Activated CD8-positive, alpha-beta T cell treated with anti-CD3 and anti-CD28 coated beads, Interleukin-2, amount 10 ng/mL, durations not matched to agents 7 days and 5 days (primary cell): ENCODE results near the gene TRAF2. TPM values are rescaled to one million over a fixed set of nuclear protein-coding genes. Genes with fewer than 3 reads are reported as not detected.

Experiments
- ATAC-seq: fragments of 150-1000 bp; cut with Tn5 transposase; one replicate; pipeline ENCODE4 v1.10.0; 2021; ENCODE audit warnings: moderate library complexity
- CTCF ChIA-PET: fragments of 350-600 bp; sonication (Branson Sonifier 250); formaldehyde crosslinking; loops from one replicate; lab custom pipeline; 2021; ENCODE audit warnings: antibody characterized with exemption; lab: Charles Lee
- POLR2A ChIA-PET: fragments of 350-600 bp; sonication (Branson Sonifier 250); formaldehyde crosslinking; loops from one replicate; lab custom pipeline; 2021; ENCODE audit warnings: antibody characterized with exemption; lab: Charles Lee
- DNase-seq: peaks from one replicate; pipeline ENCODE4 v3.0.0-alpha.2; 2020
- H3K27ac Mint-ChIP-seq: one replicate; pipeline ENCODE4 v1.8.0; 2021; ENCODE audit warnings: mild to moderate bottlenecking, mixed read lengths
- H3K27me3 Mint-ChIP-seq: one replicate; pipeline ENCODE4 v1.8.0; 2021; ENCODE audit warnings: low read depth, mixed read lengths
- H3K36me3 Mint-ChIP-seq: one replicate; pipeline ENCODE4 v1.8.0; 2021; ENCODE audit warnings: low read depth, mixed read lengths
- H3K4me1 Mint-ChIP-seq: one replicate; pipeline ENCODE4 v1.8.0; 2021; ENCODE audit warnings: low read depth, mixed read lengths
- H3K4me3 Mint-ChIP-seq: one replicate; pipeline ENCODE4 v1.8.0; 2021; ENCODE audit warnings: mild to moderate bottlenecking, mixed read lengths
- H3K9me3 Mint-ChIP-seq: one replicate; pipeline ENCODE4 v1.8.0; 2022; ENCODE audit warnings: mixed read lengths; ENCODE audit not compliant: insufficient read depth
- total RNA-seq, 2 experiments: library from RNA; stranded (reverse); gene quantifications; one replicate each; pipeline ENCODE4 v1.2.3, GENCODE V29; 2021

The TRAF2 gene
- total RNA-seq, 2 experiments from 2014 or later: 48.5 to 57.2 TPM

- H3K27ac Mint-ChIP-seq: no peak overlapping the region
These were observed 24.0 kb downstream of the TRAF2 start for GRCh38 chr9:136910197-136910900.

DNA sequence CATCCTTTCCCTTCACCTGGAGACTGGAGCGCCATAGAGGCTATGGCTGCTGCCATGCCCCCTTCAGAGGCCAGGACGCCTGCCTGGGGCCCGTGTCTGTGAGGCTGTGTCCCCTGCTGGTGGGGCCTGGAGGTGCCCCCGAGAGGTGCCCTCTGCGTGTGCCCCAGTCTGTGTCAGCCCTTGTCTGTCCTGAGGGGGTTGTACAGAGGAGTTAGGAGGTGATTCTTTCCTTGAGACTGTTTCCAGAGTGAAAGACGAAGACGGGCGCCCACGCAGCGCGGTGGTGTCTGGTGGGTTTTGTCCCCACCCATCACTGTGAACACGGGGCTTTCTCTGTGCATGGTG is 24.6 kb downstream of the TRAF2 start:
- Mint-ChIP-seq H3K27ac (no peak overlapping the region), H3K27me3 (no peaks in the 10 kb centered on the region), H3K36me3 (peaks cover 52% of the 10 kb centered on the region), H3K4me3 (no peak overlapping the region), H3K4me1 (no peaks in the 10 kb centered on the region), H3K9me3 (no peaks in the 10 kb centered on the region)
- POLR2A ChIA-PET: interaction anchor here (1.2 kb wide), 1 partner anchor 85 kb away, joined by 3 read pairs; the partner anchor contains the start of gene CLIC3
- ATAC-seq: peak; percentile 47
- CTCF ChIA-PET: no interaction called here
- no peak for DNase-seq

More at GRCh38 chr9:136910197-136910900, 24.0 kb downstream of the TRAF2 start:
- DNase-seq: no peak
- no peak overlapping the region for H3K4me3 Mint-ChIP-seq
- ChIA-PET POLR2A (interaction anchor here (0.6 to 1.2 kb wide), 2 partner anchors 52 to 86 kb away, joined by 3 read pairs; partner anchors contain the start of gene CLIC3), CTCF (no interaction called here)
- peaks cover 50% of the 10 kb centered on the region for H3K36me3 Mint-ChIP-seq
- no peaks in the 10 kb centered on the region for H3K27me3 Mint-ChIP-seq
- H3K4me1 Mint-ChIP-seq: no peaks in the 10 kb centered on the region
- ATAC-seq: peak; percentile 14
- H3K9me3 Mint-ChIP-seq: no peaks in the 10 kb centered on the region

- H3K27ac Mint-ChIP-seq: no peak overlapping the region
- no peaks in the 10 kb centered on the region for H3K27me3 Mint-ChIP-seq
- H3K4me1 Mint-ChIP-seq: no peaks in the 10 kb centered on the region
- no peak for DNase-seq
- POLR2A ChIA-PET: no interaction called here
- H3K4me3 Mint-ChIP-seq: no peak overlapping the region
- no peaks in the 10 kb centered on the region for H3K9me3 Mint-ChIP-seq
- no peak for ATAC-seq
- CTCF ChIA-PET: no interaction called here
- peaks cover 53% of the 10 kb centered on the region for H3K36me3 Mint-ChIP-seq
These were observed 27.6 kb downstream of the TRAF2 start for GRCh38 chr9:136913701-136914438.

DNA sequence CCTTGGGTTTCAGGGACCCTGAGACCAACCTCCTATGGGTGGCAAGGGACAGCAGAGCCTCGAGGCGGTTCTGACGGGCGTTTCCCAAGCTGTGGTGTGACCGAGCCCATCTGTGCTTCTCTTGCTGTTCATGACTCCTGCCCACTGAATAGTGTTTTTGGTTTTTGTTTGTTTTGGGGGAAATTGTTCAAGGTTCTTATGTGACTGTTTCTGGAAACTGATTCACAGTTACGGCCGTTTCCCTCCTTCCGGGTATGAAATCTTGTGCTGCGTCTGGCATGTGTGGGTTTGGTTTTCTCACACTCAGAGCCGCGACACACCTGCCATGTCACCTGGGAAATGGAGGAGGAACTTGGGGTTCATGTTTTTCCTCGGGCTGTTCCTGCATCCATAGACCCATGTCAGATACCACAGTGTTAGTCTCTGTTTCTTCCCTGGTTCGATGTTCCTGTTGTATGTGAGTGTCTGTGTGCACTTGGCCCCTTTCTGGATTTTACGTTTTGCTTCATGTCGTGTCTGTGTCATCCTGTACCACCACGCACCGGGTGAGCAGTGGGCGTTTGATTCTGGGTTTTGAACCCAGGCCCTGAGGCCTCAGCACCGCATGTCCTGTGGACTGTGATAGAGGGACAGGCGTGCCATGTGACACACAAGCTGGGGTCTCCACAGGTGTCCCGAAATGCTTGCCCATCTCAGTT is 29.5 kb downstream of the TRAF2 start:
- POLR2A ChIA-PET: no interaction called here
- Mint-ChIP-seq H3K27ac (no peak overlapping the region), H3K4me1 (no peaks in the 10 kb centered on the region), H3K36me3 (peaks cover 53% of the 10 kb centered on the region), H3K27me3 (no peaks in the 10 kb centered on the region), H3K4me3 (no peak overlapping the region), H3K9me3 (no peaks in the 10 kb centered on the region)
- DNase-seq: no peak
- CTCF ChIA-PET: no interaction called here
- ATAC-seq: no peak

DNA sequence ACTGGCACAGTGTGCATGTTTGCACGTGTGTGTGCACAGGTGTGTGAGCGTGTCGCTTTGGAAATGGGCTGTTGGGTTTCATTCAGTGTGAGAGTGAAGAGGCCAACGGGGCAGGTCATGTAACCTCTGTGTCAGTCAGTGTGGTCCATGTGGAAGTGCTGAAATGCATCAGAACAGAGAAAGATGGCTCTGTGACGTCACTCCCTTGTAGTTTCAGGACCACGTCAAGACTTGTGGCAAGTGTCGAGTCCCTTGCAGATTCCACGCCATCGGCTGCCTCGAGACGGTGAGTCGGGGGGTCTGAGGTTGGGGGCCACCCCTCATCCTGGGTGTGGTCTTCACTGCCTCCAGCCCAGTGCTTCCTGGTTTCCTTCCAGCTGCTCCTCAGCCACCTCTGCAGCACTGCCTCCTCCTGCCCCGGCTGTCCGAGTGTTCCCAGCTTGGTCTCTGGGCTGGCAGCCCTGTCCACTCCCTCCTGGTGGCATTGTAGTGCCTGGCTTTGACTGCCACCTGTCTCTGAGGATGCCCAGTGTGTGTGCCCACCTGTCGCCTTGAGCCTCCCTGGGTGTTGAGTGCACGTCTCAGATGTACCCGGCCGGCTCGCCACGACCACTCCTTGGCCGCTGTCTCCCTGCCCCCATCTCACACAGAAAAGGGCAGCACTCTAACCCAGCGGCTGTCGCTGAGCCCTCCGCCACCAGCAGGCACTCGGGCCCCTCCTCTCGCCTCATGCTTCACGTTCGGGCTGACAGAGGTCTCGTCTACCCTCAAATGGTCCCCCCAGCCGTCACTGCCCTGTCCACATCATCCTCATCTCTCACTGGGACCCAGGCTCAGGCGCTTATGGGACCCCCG is 30.2 kb downstream of the TRAF2 start:
- no peaks in the 10 kb centered on the region for H3K27me3 Mint-ChIP-seq
- H3K36me3 Mint-ChIP-seq: peaks cover 52% of the 10 kb centered on the region
- ChIA-PET CTCF (no interaction called here), POLR2A (no interaction called here)
- ATAC-seq (no peak), DNase-seq (no peak)
- H3K9me3 Mint-ChIP-seq: no peaks in the 10 kb centered on the region
- no peak overlapping the region for H3K4me3 Mint-ChIP-seq
- H3K27ac Mint-ChIP-seq: peak overlapping the region; percentile 30
- H3K4me1 Mint-ChIP-seq: no peaks in the 10 kb centered on the region

- ChIA-PET POLR2A (no interaction called here), CTCF (interaction anchor here (1.2 kb wide), 1 partner anchor 160 kb away, joined by 3 read pairs; no protein-coding TSS in a partner anchor)
- no peak overlapping the region for H3K4me3 Mint-ChIP-seq
- no peaks in the 10 kb centered on the region for H3K4me1 Mint-ChIP-seq
- DNase-seq (no peak), ATAC-seq (no peak)
- H3K27me3 Mint-ChIP-seq: no peaks in the 10 kb centered on the region
- peaks cover 56% of the 10 kb centered on the region for H3K36me3 Mint-ChIP-seq
- H3K9me3 Mint-ChIP-seq: no peaks in the 10 kb centered on the region
- H3K27ac Mint-ChIP-seq: peak overlapping the region; percentile 26
These were observed 31.6 kb downstream of the TRAF2 start for GRCh38 chr9:136917902-136918301.

DNA sequence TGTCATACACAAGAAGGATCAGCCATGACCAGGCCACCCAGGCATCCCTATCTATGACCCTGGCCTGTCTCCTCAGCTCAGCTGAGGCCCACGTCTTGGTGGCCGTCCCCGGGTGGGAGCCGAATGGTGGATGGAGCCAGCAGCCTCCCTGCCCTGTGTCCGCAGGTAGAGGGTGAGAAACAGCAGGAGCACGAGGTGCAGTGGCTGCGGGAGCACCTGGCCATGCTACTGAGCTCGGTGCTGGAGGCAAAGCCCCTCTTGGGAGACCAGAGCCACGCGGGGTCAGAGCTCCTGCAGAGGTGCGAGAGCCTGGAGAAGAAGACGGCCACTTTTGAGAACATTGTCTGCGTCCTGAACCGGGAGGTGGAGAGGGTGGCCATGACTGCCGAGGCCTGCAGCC is 33.8 kb downstream of the TRAF2 start:
- no peak for ATAC-seq
- DNase-seq: no peak
- CTCF ChIA-PET: interaction anchor here (0.6 to 1.7 kb wide), 3 partner anchors 17 to 173 kb away, joined by 3 to 4 read pairs (median 3); no protein-coding TSS in a partner anchor
- Mint-ChIP-seq H3K27me3 (no peaks in the 10 kb centered on the region), H3K36me3 (peaks cover 57% of the 10 kb centered on the region), H3K4me1 (peaks cover 4% of the 10 kb centered on the region), H3K9me3 (no peaks in the 10 kb centered on the region), H3K4me3 (no peak overlapping the region), H3K27ac (no peak overlapping the region)
- POLR2A ChIA-PET: no interaction called here

- Mint-ChIP-seq H3K9me3 (no peaks in the 10 kb centered on the region), H3K4me1 (peaks cover 4% of the 10 kb centered on the region), H3K27me3 (no peaks in the 10 kb centered on the region), H3K27ac (no peak overlapping the region), H3K4me3 (no peak overlapping the region), H3K36me3 (peaks cover 52% of the 10 kb centered on the region)
- CTCF ChIA-PET: interaction anchor here (1.0 to 1.7 kb wide), 2 partner anchors 16 to 114 kb away, joined by 3 to 4 read pairs; no protein-coding TSS in a partner anchor
- POLR2A ChIA-PET: no interaction called here
- ATAC-seq: no peak
- no peak for DNase-seq
These were observed 34.5 kb downstream of the TRAF2 start for GRCh38 chr9:136920734-136921231.

- Mint-ChIP-seq H3K27ac (no peak overlapping the region), H3K36me3 (peaks cover 47% of the 10 kb centered on the region), H3K4me3 (no peak overlapping the region), H3K27me3 (no peaks in the 10 kb centered on the region), H3K9me3 (no peaks in the 10 kb centered on the region), H3K4me1 (peaks cover 4% of the 10 kb centered on the region)
- ChIA-PET POLR2A (no interaction called here), CTCF (no interaction called here)
- ATAC-seq (no peak), DNase-seq (no peak)
These were observed 35.0 kb downstream of the TRAF2 start for GRCh38 chr9:136921307-136921706.

DNA sequence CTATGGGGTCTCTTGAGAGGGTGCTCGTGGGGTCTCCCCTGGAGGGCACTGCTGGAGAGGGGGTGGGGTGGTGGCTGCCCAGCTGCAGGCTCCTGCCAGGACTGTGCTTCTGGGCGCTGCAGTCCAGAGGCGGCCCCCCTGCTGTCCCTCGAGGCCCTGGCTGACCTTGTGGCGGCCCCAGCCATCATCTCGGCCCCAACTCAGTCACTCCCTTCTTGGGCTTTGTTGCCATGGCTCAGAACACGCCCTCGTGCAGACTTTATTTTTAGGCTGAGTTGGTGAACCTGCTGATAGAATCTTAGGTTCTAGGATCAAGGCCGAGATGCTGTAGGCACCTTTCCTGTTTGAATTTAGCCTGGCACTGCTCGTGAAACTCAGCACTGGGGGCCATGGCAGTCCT is 35.4 kb downstream of the TRAF2 start:
- ChIA-PET POLR2A (no interaction called here), CTCF (no interaction called here)
- Mint-ChIP-seq H3K36me3 (peaks cover 46% of the 10 kb centered on the region), H3K9me3 (no peaks in the 10 kb centered on the region), H3K4me3 (no peak overlapping the region), H3K4me1 (peaks cover 4% of the 10 kb centered on the region), H3K27ac (no peak overlapping the region), H3K27me3 (no peaks in the 10 kb centered on the region)
- ATAC-seq (no peak), DNase-seq (no peak)

GRCh38 chr9:136922540-136922939 is 36.2 kb downstream of the TRAF2 start:
- Mint-ChIP-seq H3K36me3 (peaks cover 43% of the 10 kb centered on the region), H3K27ac (no peak overlapping the region), H3K4me1 (peaks cover 4% of the 10 kb centered on the region), H3K9me3 (no peaks in the 10 kb centered on the region), H3K27me3 (no peaks in the 10 kb centered on the region), H3K4me3 (no peak overlapping the region)
- ATAC-seq (no peak), DNase-seq (no peak)
- CTCF ChIA-PET: no interaction called here
- POLR2A ChIA-PET: no interaction called here
